Central memory CD8-positive, alpha-beta T cell (primary cell): Measurements from ENCODE around the gene PAN2.
"Not testable (repeated sequence)": the region's sequence is repeated elsewhere in the genome, so short reads cannot be mapped to it uniquely, and the experiment has no call there.

Source experiments
- ATAC-seq: fragments of 150-1000 bp; cut with Tn5 transposase; replicated peaks from 2 replicates; pipeline ENCODE4 v1.10.0; 2022; ENCODE audit warnings: mild to moderate bottlenecking, moderate FRiP score, moderate number of reproducible peaks; ENCODE audit not compliant: poor library complexity, severe bottlenecking; ENCODE audit errors: extremely low read depth
- DNase-seq, 2 donors: peaks; one replicate each; pipeline ENCODE4 v3.0.0; 2021; ENCODE audit warnings: low spot score in 2 of 2
- H3K27ac Mint-ChIP-seq: one replicate; pipeline ENCODE4 v1.8.0; 2022; ENCODE audit warnings: low read depth, mild to moderate bottlenecking, moderate library complexity, mixed read lengths
- H3K27me3 Mint-ChIP-seq: one replicate; pipeline ENCODE4 v1.8.0; 2022; ENCODE audit warnings: mixed read lengths
- H3K36me3 Mint-ChIP-seq: one replicate; pipeline ENCODE4 v1.8.0; 2022; ENCODE audit warnings: mild to moderate bottlenecking, moderate library complexity, mixed read lengths; ENCODE audit not compliant: insufficient read depth
- H3K4me1 Mint-ChIP-seq: one replicate; pipeline ENCODE4 v1.8.0; 2022; ENCODE audit warnings: mixed read lengths
- H3K4me3 Mint-ChIP-seq: one replicate; pipeline ENCODE4 v1.8.0; 2022; ENCODE audit warnings: mild to moderate bottlenecking, moderate library complexity, mixed read lengths
- H3K9me3 Mint-ChIP-seq: one replicate; pipeline ENCODE4 v1.8.0; 2022; ENCODE audit warnings: mixed read lengths

PAN2 gene

DNA sequence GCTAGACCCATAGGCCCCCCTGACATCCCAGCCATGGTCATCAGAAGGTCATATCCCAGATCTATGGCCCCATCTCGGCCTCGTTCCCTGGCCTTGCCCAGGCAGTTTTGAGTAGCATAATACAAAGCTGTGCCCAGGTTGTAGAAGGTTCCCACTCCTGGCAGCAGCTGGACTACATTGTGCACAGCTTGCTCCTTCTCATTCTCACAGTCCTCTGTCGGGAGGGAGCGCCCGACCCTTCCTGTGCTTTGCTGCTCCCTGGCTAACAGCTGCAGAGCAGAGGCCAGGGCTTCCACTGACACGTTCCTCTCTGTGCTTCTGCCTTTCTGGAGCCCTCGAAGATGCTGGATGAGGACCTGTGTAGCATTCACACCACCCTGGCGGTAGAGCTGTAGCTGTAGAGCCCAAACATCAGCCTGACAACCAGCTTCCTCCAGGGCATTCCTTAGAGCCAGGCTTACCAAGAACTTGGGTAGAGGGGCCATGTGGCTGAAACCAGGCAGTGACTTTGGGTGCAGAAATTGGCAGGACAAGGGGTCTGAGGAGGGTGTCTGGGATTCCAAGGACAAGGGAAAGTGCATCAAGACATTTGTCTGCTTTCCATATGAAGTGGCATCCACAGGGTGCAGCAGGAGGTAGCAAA is 27.8 kb upstream of the PAN2 start:
- peak overlapping the region; percentile 90 for H3K4me3 Mint-ChIP-seq
- peaks cover 16% of the 10 kb centered on the region for H3K4me1 Mint-ChIP-seq
- peaks cover 6% of the 10 kb centered on the region for H3K36me3 Mint-ChIP-seq
- no peaks in the 10 kb centered on the region for H3K27me3 Mint-ChIP-seq
- H3K9me3 Mint-ChIP-seq: no peaks in the 10 kb centered on the region
- H3K27ac Mint-ChIP-seq: no peak overlapping the region
- ATAC-seq (no peak), DNase-seq (no peak)

DNA sequence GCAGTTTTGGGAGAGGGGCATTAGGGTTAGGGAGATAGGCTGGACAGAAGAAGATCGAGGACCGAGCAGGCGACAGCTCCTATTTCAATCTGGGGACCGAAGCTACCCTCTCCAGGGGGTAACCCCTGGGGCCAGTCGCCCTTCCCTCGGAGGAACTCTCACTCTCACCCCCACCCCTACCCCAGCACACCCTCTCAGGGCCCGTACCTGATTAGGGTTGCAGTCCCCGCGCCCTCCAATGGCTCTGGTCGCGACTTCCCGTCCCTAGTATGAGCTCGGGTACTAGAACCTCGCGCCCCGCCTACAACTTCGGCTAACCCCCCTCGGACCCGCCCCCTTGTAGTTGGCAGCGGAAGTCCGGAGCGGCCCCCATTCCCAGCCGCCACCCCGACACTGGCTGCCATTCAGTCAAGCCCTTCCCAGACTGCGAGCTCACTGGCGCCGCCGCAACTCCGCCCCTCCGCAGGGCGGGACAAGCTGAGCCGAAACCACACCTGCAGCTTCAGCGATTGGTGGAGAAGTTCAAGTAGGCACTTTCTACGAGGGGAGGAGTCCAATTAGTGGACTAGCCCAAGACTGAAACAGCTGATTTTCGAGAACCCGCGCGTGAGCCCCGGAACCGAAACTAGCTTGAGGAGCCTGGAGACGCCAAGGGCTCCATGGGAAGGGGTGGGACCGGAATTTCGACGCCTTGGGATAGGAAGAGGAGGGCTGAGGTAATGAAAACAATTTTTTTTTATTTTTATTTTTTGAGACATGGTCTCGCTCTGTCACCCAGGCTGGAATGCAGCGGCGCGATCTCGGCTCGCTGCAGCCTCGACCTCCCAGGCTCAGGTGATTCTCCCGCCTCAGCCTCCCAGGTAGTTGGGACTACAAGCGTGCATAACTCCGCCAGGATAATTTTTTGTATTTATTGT is 26.3 kb upstream of the PAN2 start, which contains the start of gene STAT2:
Gene STAT2 (minus strand): TSS at position 257 of the 917 bp plus-strand sequence. CDS start 3,536 bp downstream, outside the sequence.
- no peaks in the 10 kb centered on the region for H3K27me3 Mint-ChIP-seq
- peaks cover 16% of the 10 kb centered on the region for H3K4me1 Mint-ChIP-seq
- DNase-seq: peak; percentile 97 to 100
- H3K9me3 Mint-ChIP-seq: no peaks in the 10 kb centered on the region
- H3K36me3 Mint-ChIP-seq: peaks cover 13% of the 10 kb centered on the region
- ATAC-seq: peak; percentile 97
- peak within 1 kb of the TSS; percentile 98 for H3K27ac Mint-ChIP-seq
- peak within 1 kb of the TSS; percentile 90 for H3K4me3 Mint-ChIP-seq

GRCh38 chr12:56358836-56359532 is 25.2 kb upstream of the PAN2 start:
- H3K9me3 Mint-ChIP-seq: no peaks in the 10 kb centered on the region
- H3K4me3 Mint-ChIP-seq: peak overlapping the region; percentile 90
- H3K27me3 Mint-ChIP-seq: no peaks in the 10 kb centered on the region
- ATAC-seq (no peak), DNase-seq (no peak)
- peaks cover 16% of the 10 kb centered on the region for H3K4me1 Mint-ChIP-seq
- peak overlapping the region; percentile 98 for H3K27ac Mint-ChIP-seq
- H3K36me3 Mint-ChIP-seq: peaks cover 23% of the 10 kb centered on the region

DNA sequence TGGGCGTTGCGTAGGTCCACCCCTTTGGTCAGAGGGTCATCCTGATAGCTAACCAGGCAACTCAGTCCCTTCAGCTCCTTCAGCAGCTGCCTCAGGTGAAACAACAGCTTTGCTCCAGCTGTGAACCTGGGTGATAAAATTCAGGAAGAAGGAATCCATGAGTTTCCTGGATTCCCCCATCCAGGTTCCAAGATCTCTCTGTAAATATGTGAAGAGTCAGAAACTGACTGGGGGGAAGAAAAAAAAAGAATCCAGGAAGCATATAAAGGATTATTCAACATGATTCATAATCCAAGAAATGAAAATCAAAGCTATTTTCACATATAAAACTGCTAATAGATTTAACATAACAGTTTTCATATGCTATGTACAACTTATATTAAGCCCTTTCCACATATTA is 17.5 kb upstream of the PAN2 start:
- Mint-ChIP-seq H3K27me3 (no peaks in the 10 kb centered on the region), H3K4me1 (no peaks in the 10 kb centered on the region), H3K4me3 (no peak overlapping the region), H3K36me3 (peaks cover 70% of the 10 kb centered on the region), H3K27ac (no peak overlapping the region), H3K9me3 (no peaks in the 10 kb centered on the region)
- no peak for ATAC-seq
- DNase-seq: no peak

DNA sequence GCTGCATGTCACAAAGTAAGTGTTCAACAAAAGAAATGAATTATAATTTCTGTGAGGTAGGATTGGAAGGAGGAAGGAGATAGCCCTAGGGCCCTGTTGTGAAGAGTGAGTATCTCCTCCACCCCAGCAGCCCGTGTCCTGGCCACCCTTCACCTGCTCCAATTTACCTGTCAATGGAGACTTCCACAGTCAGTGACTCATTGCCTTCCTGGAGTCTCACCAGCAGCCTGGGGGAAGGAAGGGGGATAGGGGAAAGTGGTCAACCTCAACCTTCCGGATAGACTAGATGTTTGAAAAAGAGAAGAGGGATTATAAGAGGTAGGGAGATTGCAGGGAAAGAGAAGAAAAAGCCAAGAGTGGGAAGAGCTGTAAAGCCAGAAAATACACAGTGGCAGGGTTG is 16.9 kb upstream of the PAN2 start:
- no peaks in the 10 kb centered on the region for H3K4me1 Mint-ChIP-seq
- no peaks in the 10 kb centered on the region for H3K27me3 Mint-ChIP-seq
- DNase-seq (no peak), ATAC-seq (no peak)
- no peak overlapping the region for H3K27ac Mint-ChIP-seq
- no peak overlapping the region for H3K4me3 Mint-ChIP-seq
- no peaks in the 10 kb centered on the region for H3K9me3 Mint-ChIP-seq
- peaks cover 71% of the 10 kb centered on the region for H3K36me3 Mint-ChIP-seq

DNA sequence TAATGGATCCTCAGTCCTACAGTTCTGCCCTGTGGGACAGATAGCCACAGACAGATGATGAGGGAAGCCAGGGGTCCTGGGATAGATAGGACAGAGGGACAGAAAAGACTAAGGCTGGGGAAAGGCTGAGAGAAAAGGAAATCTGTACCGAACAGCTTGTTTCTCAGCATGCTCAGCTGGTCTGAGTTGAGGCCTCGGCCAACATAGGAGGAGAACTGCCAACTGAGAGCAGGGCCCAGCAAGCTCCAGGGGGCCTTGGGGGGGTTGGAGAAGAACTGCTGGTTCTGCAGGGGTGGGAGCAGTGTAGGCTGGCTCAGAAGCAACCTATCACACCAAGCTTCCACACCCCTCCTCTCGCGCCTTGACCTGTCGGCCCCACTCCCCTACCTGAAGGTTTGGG is 15.0 kb upstream of the PAN2 start:
- Mint-ChIP-seq H3K27me3 (no peaks in the 10 kb centered on the region), H3K4me1 (no peaks in the 10 kb centered on the region), H3K36me3 (peaks cover 64% of the 10 kb centered on the region), H3K4me3 (no peak overlapping the region), H3K9me3 (no peaks in the 10 kb centered on the region), H3K27ac (no peak overlapping the region)
- no peak for DNase-seq
- no peak for ATAC-seq

GRCh38 chr12:56347255-56347654 is 13.5 kb upstream of the PAN2 start:
- not testable (repeated sequence) for DNase-seq, H3K4me1 Mint-ChIP-seq, ATAC-seq, H3K27me3 Mint-ChIP-seq, H3K9me3 Mint-ChIP-seq, H3K4me3 Mint-ChIP-seq, H3K27ac Mint-ChIP-seq
- H3K36me3 Mint-ChIP-seq: peaks cover 51% of the 10 kb centered on the region

GRCh38 chr12:56346675-56347074 is 12.9 kb upstream of the PAN2 start:
- ATAC-seq (no peak), DNase-seq (no peak)
- Mint-ChIP-seq H3K9me3 (no peaks in the 10 kb centered on the region), H3K4me3 (no peak overlapping the region), H3K36me3 (peaks cover 51% of the 10 kb centered on the region), H3K27ac (no peak overlapping the region), H3K4me1 (no peaks in the 10 kb centered on the region), H3K27me3 (no peaks in the 10 kb centered on the region)

DNA sequence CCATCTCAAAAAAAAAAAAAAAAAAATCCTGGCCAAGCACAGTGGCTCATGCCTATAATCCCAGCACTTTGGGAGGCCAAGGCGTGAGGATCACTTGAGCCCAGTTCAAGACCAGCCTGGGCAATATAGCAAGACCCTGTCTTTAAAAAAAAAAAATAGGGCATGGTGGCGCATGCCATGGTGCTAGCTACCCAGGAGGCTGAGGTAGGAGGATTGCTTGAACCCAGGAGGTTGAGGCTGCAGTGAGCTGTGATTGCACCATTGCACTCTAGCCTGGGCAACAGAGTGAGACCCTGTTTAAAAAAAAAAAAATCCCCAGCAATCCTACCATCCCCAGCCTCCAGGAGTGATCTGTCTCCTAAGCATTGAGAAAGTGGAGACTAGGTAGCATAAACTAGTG is 8.5 kb upstream of the PAN2 start:
- peaks cover 20% of the 10 kb centered on the region for H3K36me3 Mint-ChIP-seq
- not testable (repeated sequence) for H3K9me3 Mint-ChIP-seq, H3K27ac Mint-ChIP-seq, DNase-seq, ATAC-seq, H3K4me3 Mint-ChIP-seq, H3K27me3 Mint-ChIP-seq
- peaks cover 21% of the 10 kb centered on the region for H3K4me1 Mint-ChIP-seq

- peaks cover 20% of the 10 kb centered on the region for H3K36me3 Mint-ChIP-seq
- no peaks in the 10 kb centered on the region for H3K9me3 Mint-ChIP-seq
- peaks cover 21% of the 10 kb centered on the region for H3K4me1 Mint-ChIP-seq
- no peak overlapping the region for H3K27ac Mint-ChIP-seq
- H3K27me3 Mint-ChIP-seq: no peaks in the 10 kb centered on the region
- no peak overlapping the region for H3K4me3 Mint-ChIP-seq
- ATAC-seq (no peak), DNase-seq (no peak)
Observed at GRCh38 chr12:56341616-56342015, 7.8 kb upstream of the PAN2 start.

- Mint-ChIP-seq H3K27ac (peak overlapping the region; percentile 95), H3K36me3 (peaks cover 12% of the 10 kb centered on the region), H3K27me3 (no peaks in the 10 kb centered on the region), H3K4me1 (peaks cover 21% of the 10 kb centered on the region), H3K4me3 (peak overlapping the region; percentile 84), H3K9me3 (no peaks in the 10 kb centered on the region)
- ATAC-seq: no peak
- no peak for DNase-seq
Observed at GRCh38 chr12:56339158-56339422, 5.3 kb upstream of the PAN2 start.

GRCh38 chr12:56338308-56339157 is 4.7 kb upstream of the PAN2 start, which contains the start of gene IL23A:
IL23A (plus strand) TSS chr12:56338884; CDS start chr12:56339045, 161 bp downstream.
- peak; percentile 38 to 66 for DNase-seq
- Mint-ChIP-seq H3K9me3 (no peaks in the 10 kb centered on the region), H3K4me3 (peak within 1 kb of the TSS; percentile 84), H3K27me3 (no peaks in the 10 kb centered on the region), H3K27ac (peak within 1 kb of the TSS; percentile 95), H3K4me1 (peaks cover 27% of the 10 kb centered on the region), H3K36me3 (peaks cover 17% of the 10 kb centered on the region)
- peak; percentile 62 for ATAC-seq
